K562 (cell line): ENCODE results near the gene MGST3. TPM values are rescaled to one million over a fixed set of nuclear protein-coding genes. Genes with fewer than 3 reads are reported as not detected.

ENCODE experiments used
- CC2D1A ChIP-seq: fragments of 450-650 bp; IDR thresholded peaks from 2 replicates; pipeline ENCODE4 v1.6.1; 2017; ENCODE audit warnings: mild to moderate bottlenecking
- EZH2 ChIP-seq: IDR thresholded peaks from 2 replicates; pipeline ENCODE4 v1.6.1; 2012; ENCODE audit warnings: low read depth, mild to moderate bottlenecking, inconsistent platforms, low read length, borderline replicate concordance
- FOXM1 ChIP-seq, 2 experiments: fragments of 450-650 bp in 1 of 2; sonication (generic) in 1 of 2; formaldehyde crosslinking in 1 of 2; IDR thresholded peaks; 2 replicates each; pipeline versions ENCODE4 v1.6.1 to v1.9.0; 2017 to 2022; ENCODE audit warnings: low read depth in 2 of 2, mild to moderate bottlenecking in 2 of 2, missing genetic modification reagents in 1 of 2, moderate library complexity in 1 of 2
- HNRNPLL ChIP-seq: fragments of 200-400 bp; formaldehyde crosslinking; IDR thresholded peaks from 2 replicates; pipeline ENCODE4 v1.6.1; 2017; ENCODE audit warnings: low read length, low read depth, mild to moderate bottlenecking; ENCODE audit not compliant: poor library complexity, severe bottlenecking
- MCM7 ChIP-seq, 2 experiments: fragments of 450-650 bp; IDR thresholded peaks; 2 replicates each; pipeline ENCODE4 v1.6.1; 2016 to 2018
- NEUROD1 ChIP-seq: fragments of 150-350 bp; IDR thresholded peaks from 2 replicates; pipeline ENCODE4 v1.6.1; 2014; ENCODE audit warnings: borderline replicate concordance, low read length, low read depth; ENCODE audit not compliant: partially characterized antibody
- NONO ChIP-seq, 2 experiments: fragments of 200-400 bp in 1 of 2; fragments of 450-650 bp in 1 of 2; formaldehyde crosslinking in 1 of 2; IDR thresholded peaks; 2 replicates each; pipeline ENCODE4 v1.6.1; 2017; ENCODE audit warnings: low read depth in 2 of 2, mild to moderate bottlenecking in 2 of 2, moderate library complexity in 2 of 2, low read length in 1 of 2
- RHOXF2B ChIP-seq: fragments of 250-450 bp; sonication (Bioruptor Pico); conservative IDR thresholded peaks from 2 replicates; pipeline ENCODE4 v1.5.1; 2021
- SRF ChIP-seq, 2 experiments: fragments of 250-450, 450-650 bp in 1 of 2; sonication (Bioruptor Pico) in 1 of 2; sonication (generic) in 1 of 2; formaldehyde crosslinking; IDR thresholded peaks; 2 replicates each; pipeline versions ENCODE4 v1.5.0 to v1.5.1; 2020 to 2022; ENCODE audit warnings: mild to moderate bottlenecking in 1 of 2, missing genetic modification reagents in 1 of 2
- ZFP36 ChIP-seq: fragments of 150-350 bp; IDR thresholded peaks from 2 replicates; pipeline ENCODE4 v1.6.1; 2018; ENCODE audit warnings: low read length, low read depth; ENCODE audit not compliant: partially characterized antibody
- ZFX ChIP-seq: sonication (generic); formaldehyde crosslinking; IDR thresholded peaks from 2 replicates; pipeline ENCODE4 v1.8.0; 2022; ENCODE audit warnings: mild to moderate bottlenecking, missing genetic modification reagents, moderate library complexity
- ZNF668 ChIP-seq: fragments of 250-450 bp; sonication (Bioruptor Pico); IDR thresholded peaks from 2 replicates; pipeline ENCODE4 v1.8.0; 2022; ENCODE audit warnings: mild to moderate bottlenecking, inconsistent platforms
- ZNF699 ChIP-seq: fragments of 250-450 bp; sonication (Bioruptor Pico); IDR thresholded peaks from 2 replicates; pipeline ENCODE4 v1.8.0; 2021; ENCODE audit warnings: mild to moderate bottlenecking, moderate library complexity; ENCODE audit not compliant: insufficient replicate concordance
- polyA plus RNA-seq, 8 experiments: library from polyadenylated mRNA; depleted of rRNA in 4 of 8; stranded (reverse) in 5 of 8; unstranded in 3 of 8; fragments of >200 nt; fragmentation: Nextera tagmentation in 2 of 8; fragmentation: Illumina TruSeq in 1 of 8; extraction: Ambion mirVana in 2 of 8; extraction: Trizol in 1 of 8; gene quantifications; 2 replicates each; pipeline versions ENCODE4 v1.2.1 to v1.2.3, GENCODE V29; 2011 to 2014; ENCODE audit warnings: inconsistent platforms in 1 of 8, missing spikeins in 1 of 8
- total RNA-seq, 7 experiments: library from RNA; depleted of rRNA in 6 of 7; stranded (reverse); fragments of >200 nt in 6 of 7; fragmentation: Illumina TruSeq in 2 of 7; extraction: Trizol in 2 of 7; gene quantifications; 2 replicates each; pipeline versions ENCODE4 v1.2.1 to v1.2.3, GENCODE V29; 2011 to 2021; ENCODE audit warnings: low replicate concordance in 1 of 7
- TF ChIP-seq, protein P1 (sequence below): fragments of 250-450 bp; sonication (Bioruptor Pico); IDR thresholded peaks from 2 replicates; pipeline ENCODE4 v1.5.0; 2021
- TF ChIP-seq, protein P2 (sequence below): fragments of 450-650 bp; IDR thresholded peaks from 2 replicates; pipeline ENCODE4 v1.6.1; 2014; ENCODE audit warnings: low read depth, mild to moderate bottlenecking, moderate library complexity, borderline replicate concordance
- TF ChIP-seq, protein P3 (sequence below): fragments of 250-450 bp; sonication (Bioruptor Pico); IDR thresholded peaks from 2 replicates; pipeline ENCODE4 v1.5.0; 2020; ENCODE audit warnings: mild to moderate bottlenecking, borderline replicate concordance
- TF ChIP-seq, protein P4 (sequence below): sonication (generic); formaldehyde crosslinking; IDR thresholded peaks from 2 replicates; pipeline ENCODE4 v1.8.1; 2023; ENCODE audit warnings: mild to moderate bottlenecking, missing genetic modification reagents

Gene MGST3
- total and polyA plus RNA-seq, 9 of the 15 experiments (the other 6 are each of a cell fraction or from before 2014, with no cell fraction given) = 70.7 to 287 (median 105) TPM

DNA sequence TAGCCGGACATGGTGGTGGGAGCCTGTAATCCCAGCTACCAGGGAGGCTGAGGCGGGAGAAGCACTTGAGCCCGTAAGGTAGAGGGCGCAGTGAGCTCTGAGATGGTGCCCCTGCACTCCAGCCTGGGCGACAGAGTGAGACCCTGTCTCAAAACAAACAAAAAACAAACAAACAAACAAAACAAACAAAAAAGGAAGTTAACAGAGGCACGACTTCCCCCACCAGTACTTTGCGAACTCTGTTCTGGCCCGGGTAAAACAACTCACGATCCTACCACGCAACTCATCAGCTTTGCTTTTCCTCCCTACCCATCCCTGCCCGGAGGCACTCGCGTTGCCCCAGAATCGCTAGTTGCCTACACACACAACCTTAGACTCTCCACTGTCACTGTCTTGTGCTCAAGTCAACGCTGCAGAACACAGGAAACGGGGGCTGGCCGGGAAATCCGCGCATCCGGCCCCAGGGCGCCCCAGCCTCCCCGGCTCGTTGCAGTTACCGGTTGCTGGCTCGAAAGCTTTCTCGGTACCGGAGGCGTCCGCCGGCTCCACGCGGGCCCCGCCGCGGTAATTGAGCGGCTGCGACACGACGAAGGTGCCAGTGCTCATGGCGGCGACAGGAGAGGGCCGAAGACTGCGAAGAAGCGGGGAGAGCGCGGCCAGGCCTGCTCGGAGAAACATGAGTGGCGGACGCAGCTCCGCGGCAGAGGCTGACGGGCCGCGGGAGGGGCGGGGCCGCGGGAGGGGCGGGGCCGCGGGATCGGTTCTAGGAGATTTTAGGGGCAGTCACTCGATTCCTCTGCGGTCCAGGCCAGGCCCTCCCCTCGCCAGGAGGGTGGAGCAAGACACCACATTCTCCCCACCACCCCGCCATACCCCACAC, 67.1 kb downstream of the MGST3 start, which contains the start of gene ALDH9A1 (continued):
- TF ChIP-seq SRF (CRISPR knock-in tag; IDR thresholded peaks at IDR 0.05) = peak in 1 of 2 experiments; percentile 80; a peak in 1 of 4 replicates
- TF ChIP-seq, protein P1, sequence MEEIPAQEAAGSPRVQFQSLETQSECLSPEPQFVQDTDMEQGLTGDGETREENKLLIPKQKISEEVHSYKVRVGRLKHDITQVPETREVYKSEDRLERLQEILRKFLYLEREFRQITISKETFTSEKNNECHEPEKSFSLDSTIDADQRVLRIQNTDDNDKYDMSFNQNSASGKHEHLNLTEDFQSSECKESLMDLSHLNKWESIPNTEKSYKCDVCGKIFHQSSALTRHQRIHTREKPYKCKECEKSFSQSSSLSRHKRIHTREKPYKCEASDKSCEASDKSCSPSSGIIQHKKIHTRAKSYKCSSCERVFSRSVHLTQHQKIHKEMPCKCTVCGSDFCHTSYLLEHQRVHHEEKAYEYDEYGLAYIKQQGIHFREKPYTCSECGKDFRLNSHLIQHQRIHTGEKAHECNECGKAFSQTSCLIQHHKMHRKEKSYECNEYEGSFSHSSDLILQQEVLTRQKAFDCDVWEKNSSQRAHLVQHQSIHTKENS (CRISPR knock-in tag) = no peak
- no peak for TF ChIP-seq ZFP36
- TF ChIP-seq EZH2 = no peak
- no peak for TF ChIP-seq NEUROD1
- no peak for TF ChIP-seq ZNF699
- TF ChIP-seq, protein P2, sequence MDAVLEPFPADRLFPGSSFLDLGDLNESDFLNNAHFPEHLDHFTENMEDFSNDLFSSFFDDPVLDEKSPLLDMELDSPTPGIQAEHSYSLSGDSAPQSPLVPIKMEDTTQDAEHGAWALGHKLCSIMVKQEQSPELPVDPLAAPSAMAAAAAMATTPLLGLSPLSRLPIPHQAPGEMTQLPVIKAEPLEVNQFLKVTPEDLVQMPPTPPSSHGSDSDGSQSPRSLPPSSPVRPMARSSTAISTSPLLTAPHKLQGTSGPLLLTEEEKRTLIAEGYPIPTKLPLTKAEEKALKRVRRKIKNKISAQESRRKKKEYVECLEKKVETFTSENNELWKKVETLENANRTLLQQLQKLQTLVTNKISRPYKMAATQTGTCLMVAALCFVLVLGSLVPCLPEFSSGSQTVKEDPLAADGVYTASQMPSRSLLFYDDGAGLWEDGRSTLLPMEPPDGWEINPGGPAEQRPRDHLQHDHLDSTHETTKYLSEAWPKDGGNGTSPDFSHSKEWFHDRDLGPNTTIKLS = peak; percentile 39; the same call in 1 of the 2 replicates
- TF ChIP-seq ZNF668 (CRISPR knock-in tag) = no peak
- peak; percentile 42 for TF ChIP-seq HNRNPLL
- peak; percentile 60 for TF ChIP-seq CC2D1A
- TF ChIP-seq, protein P3, sequence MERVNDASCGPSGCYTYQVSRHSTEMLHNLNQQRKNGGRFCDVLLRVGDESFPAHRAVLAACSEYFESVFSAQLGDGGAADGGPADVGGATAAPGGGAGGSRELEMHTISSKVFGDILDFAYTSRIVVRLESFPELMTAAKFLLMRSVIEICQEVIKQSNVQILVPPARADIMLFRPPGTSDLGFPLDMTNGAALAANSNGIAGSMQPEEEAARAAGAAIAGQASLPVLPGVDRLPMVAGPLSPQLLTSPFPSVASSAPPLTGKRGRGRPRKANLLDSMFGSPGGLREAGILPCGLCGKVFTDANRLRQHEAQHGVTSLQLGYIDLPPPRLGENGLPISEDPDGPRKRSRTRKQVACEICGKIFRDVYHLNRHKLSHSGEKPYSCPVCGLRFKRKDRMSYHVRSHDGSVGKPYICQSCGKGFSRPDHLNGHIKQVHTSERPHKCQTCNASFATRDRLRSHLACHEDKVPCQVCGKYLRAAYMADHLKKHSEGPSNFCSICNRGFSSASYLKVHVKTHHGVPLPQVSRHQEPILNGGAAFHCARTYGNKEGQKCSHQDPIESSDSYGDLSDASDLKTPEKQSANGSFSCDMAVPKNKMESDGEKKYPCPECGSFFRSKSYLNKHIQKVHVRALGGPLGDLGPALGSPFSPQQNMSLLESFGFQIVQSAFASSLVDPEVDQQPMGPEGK (CRISPR knock-in tag) = no peak
- TF ChIP-seq ZFX = peak; percentile 96
- TF ChIP-seq, protein P4, sequence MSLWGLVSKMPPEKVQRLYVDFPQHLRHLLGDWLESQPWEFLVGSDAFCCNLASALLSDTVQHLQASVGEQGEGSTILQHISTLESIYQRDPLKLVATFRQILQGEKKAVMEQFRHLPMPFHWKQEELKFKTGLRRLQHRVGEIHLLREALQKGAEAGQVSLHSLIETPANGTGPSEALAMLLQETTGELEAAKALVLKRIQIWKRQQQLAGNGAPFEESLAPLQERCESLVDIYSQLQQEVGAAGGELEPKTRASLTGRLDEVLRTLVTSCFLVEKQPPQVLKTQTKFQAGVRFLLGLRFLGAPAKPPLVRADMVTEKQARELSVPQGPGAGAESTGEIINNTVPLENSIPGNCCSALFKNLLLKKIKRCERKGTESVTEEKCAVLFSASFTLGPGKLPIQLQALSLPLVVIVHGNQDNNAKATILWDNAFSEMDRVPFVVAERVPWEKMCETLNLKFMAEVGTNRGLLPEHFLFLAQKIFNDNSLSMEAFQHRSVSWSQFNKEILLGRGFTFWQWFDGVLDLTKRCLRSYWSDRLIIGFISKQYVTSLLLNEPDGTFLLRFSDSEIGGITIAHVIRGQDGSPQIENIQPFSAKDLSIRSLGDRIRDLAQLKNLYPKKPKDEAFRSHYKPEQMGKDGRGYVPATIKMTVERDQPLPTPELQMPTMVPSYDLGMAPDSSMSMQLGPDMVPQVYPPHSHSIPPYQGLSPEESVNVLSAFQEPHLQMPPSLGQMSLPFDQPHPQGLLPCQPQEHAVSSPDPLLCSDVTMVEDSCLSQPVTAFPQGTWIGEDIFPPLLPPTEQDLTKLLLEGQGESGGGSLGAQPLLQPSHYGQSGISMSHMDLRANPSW (CRISPR knock-in tag) = 0 out of 2 replicates have a peak, but pooled peaks have one; percentile 23
- no peak for TF ChIP-seq FOXM1 (IDR thresholded peaks at IDR 0.05; ENCODE audit: low read depth)
- 0 out of 2 replicates have a peak, but pooled peaks have one; percentile 45 for TF ChIP-seq FOXM1 (CRISPR knock-in tag; IDR thresholded peaks at IDR 0.05; ENCODE audit: low read depth)
- TF ChIP-seq RHOXF2B (CRISPR knock-in tag) = no peak
- TF ChIP-seq MCM7 (IDR thresholded peaks at IDR 0.05) = peak in 1 of 2 experiments; percentile 78; a peak in 1 of 4 replicates
- peak in 1 of 2 experiments; percentile 57; a peak in 1 of 4 replicates for TF ChIP-seq NONO (IDR thresholded peaks at IDR 0.05; ENCODE audit: low read depth in 2 of 2, low read length in 1 of 2)
